Stimulated activated CD4-positive, alpha-beta T cell treated with anti-CD3 and anti-CD28 coated beads, TNF-alpha, amount 100 ng/mL, for 4 hours (primary cell): ENCODE data around the gene HABP2.

Experiments
- DNase-seq, 3 experiments: peaks; one replicate each; pipeline ENCODE4 v3.0.0-alpha.2; 2020; ENCODE audit warnings: low read depth in 3 of 3

HABP2 gene

GRCh38 chr10:113525713-113526112 lies 27.1 kb upstream of the HABP2 start:
- DNase-seq, result no peak

DNA sequence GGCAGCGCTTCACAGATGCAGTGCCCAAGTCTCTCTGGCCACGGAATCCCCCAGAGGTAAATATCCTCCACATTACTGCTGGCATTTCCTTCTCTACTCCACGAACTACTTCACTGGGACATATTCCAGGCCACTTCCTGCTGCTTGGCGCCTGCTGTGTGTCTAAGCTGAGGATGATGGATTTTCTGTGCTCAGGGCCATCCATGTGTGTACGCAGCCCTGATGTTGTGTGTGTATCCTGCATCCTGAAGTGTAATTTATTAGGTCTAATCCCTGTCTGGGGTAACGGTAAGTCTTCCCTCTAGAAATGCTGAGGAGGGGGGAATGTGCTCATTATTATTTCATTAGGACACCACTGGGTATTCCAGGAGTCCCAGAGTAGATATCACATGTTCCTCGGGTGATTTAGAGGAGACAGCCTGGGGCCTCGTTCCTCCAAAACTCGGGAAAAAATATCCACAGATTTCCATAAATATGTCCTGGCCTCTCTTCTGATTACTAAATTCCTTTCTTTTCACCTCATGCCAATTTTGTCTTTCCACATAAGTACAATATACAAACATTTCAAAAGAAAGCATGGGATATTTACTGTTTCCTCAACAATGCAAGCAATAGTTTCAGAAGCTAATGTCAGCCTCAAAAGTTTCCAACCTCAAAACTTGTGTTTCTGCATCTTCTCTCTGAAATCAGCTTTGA lies 25.5 kb upstream of the HABP2 start:
- DNase-seq, result no peak

- DNase-seq, result no peak
These were observed 24.0 kb upstream of the HABP2 start for GRCh38 chr10:113528876-113529275.

GRCh38 chr10:113529575-113529974 lies 23.3 kb upstream of the HABP2 start:
- no peak for DNase-seq

- DNase-seq, result no peak
These were observed 22.4 kb upstream of the HABP2 start for GRCh38 chr10:113530476-113530875.

DNA sequence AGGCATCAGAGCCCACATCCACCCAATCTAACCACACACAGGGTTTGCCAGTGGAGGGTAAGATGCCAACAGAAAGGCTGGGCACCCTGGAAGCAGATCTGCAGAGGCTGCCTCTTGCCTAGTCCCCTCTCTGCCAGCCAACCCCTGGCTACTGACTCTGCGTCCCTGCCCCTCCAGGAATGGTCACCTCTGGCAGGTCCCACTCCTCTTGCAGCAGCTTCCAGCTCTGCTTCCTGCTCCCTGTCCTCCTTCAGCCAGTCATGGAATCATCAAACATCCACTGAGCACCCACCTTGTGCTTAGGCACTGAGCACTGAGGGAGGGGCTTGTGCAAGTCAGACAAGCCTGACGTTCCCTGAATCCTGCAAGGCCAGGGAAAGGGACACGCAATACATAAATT lies 20.1 kb upstream of the HABP2 start:
- DNase-seq, result no peak

- DNase-seq, result no peak
These were observed 19.1 kb upstream of the HABP2 start for GRCh38 chr10:113533801-113534200.

- no peak for DNase-seq
These were observed 18.4 kb upstream of the HABP2 start for GRCh38 chr10:113534423-113534822.

- DNase-seq, result no peak
These were observed 15.2 kb upstream of the HABP2 start for GRCh38 chr10:113537672-113538071.

DNA sequence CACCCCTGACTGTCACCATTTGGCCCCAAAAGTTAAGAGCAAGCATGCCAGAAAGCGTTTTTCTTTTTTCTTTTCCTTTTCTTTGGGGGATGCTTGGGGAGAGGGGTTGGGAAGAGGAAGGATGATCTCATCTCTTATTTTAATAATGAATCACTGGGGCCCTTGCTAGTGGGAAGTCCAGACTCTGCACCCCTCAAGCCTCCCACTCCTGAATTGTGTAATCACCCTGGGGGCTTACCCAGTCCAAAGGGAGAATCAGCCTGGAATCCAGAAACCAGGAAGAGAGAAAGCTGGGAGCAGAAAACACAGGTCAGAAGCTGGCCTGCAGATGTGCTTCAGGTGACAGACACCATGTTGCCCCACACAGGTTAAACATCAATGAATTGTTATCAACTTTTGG lies 14.7 kb upstream of the HABP2 start:
- DNase-seq, result no peak

DNA sequence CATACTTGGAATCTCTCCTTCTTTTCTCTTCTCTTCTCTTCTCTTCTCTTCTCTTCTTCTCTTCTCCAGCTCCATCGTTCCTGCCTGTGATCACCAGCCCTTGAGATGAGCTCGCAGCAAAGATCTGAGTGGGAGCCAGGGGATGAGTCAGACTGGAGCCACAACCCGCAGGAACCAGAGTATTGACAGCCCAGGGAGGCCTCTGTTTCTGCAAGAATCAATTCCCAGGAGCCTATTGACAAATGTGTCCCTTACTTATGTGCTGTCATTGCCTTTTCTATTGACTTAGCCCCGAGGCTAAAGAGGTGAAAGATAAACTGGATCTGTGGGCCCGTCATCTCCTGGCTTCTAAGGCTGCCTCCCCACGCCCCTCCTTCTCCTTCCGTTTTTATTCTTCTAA lies 13.1 kb upstream of the HABP2 start:
- no peak for DNase-seq

DNA sequence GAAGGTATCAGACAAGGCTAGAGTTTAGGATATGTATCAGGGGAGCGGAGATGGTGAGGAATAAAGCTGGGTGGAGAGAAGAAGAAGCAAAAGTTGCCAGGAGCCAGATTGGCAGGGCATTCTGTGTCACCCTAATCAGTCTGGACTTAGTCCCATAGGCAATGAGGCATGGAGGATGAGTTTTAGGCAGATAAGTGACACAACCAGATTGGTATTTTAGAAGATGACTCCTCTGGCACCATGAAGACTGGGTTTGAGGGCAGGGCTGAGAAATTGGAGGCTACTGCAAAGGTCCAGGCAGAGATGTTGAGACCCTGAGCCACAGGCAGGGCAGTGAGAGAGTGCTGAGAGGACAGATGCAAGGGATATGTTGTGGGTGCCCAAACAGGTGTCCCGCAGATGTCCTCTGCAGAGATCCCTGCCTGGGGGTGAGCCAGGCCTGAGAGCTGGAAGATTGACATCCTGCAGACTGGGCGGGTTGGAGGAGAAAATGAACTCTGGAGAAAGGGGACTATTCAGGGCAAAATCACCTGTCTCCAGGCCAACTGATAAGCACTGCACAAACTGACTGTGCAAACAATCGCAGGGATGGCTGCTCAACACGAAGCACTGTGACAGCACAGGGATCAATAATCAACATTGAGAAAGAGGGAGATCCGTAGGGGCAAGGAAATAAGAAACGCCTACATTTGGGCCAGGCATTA lies 11.9 kb upstream of the HABP2 start:
- no peak for DNase-seq

DNA sequence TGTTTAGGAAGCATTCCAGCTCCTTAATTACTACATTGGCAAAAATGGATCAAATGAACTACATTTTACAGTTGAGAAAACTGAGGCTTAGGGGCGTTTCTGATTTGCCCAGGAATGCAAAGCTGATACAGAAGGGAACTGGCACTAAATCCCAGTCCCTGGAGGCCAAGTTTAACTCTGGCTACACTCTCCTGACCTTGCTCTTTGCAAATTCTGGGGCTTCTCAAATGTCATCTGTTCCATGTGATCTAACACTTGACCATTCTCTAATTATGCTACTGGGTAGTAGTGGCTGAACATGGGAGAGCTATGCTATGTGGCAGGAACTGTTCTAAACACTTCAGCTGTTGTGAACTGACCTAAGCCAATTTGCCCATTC lies 11.3 kb upstream of the HABP2 start:
- no peak for DNase-seq

- no peak for DNase-seq
These were observed 9.5 kb upstream of the HABP2 start for GRCh38 chr10:113543107-113543955.

DNA sequence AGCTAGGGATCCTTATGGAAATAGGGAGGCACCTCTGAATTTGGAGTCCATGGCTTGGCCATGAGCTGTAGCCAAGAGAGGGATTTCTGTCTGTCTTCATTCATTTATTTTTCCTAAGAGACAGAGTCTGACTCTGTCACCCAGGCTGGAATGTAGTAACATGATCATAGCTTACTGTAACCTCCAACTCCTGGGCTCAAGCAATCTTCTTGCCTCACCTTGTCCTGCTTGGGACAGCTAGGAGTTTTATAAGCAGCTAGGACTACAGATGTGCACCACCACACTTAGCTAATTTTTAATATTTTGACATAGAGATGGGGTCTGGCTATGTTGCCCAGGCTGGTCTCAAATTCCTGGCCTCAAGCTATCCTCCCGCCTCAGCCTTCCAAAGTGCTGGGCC lies 8.5 kb upstream of the HABP2 start:
- no peak for DNase-seq

DNA sequence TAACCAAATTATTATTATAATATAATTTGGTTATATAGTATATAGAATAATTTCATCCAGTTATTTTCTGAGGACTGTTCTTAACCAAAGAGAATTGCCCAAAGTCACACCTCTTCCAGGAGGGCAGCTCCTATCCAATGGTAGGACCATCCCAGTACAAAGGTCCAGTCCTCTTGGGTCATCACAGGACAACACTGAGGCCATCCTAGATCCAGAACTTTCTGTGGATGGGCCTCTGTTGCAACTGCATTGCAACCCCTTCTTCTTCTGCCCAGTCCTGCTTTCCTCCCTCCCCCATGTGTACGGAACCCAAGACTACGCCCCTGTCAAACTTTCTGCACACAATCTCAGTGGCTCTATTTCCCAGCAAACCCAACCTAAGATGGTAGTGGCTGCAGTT lies 5.4 kb upstream of the HABP2 start:
- no peak for DNase-seq

GRCh38 chr10:113549856-113550255 lies 3.0 kb upstream of the HABP2 start:
- DNase-seq, result no peak

DNA sequence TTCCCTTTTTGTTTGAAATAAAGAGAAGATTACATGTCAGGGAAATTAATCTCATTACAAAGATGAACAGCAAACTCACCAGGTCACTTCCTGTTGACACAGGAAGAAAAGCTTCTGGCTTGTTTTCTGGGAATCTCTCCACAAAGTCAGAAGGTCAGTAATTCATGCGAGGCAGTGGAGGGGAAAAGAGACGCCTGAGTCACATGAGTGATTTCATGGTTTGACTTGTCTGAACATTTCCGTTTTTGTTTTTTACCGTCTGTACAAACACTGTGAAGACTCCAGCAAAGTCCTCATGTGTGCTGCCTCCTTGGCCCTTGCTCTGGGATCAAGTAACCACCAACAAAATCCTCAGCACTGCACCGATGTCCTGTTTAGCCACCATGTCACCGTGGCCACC lies 2.5 kb upstream of the HABP2 start:
- no peak for DNase-seq

DNA sequence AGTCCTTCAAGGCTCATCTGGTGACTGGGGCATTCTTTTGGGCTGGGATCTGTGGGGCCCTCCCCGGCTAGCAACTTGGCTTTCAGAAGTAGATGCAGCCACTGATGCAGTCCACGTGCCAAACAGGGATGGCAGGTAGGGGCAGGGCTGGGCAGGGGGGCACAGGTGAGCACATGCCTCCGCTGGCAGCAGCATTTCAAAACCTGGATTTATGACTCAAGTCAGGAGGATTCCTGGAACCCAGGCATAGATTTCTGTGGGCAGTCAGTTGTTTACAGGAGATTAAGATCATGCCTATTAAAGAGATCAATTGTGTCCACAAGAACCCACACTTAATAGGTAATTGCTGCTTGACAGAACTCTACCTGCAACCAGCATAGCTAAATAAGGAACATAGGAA lies 839 bp upstream of the HABP2 start:
- no peak for DNase-seq

- no peak for DNase-seq
These were observed 296 bp downstream of the HABP2 start for GRCh38 chr10:113553149-113553548.

GRCh38 chr10:113554214-113554613 lies 1.4 kb downstream of the HABP2 start:
- no peak for DNase-seq

GRCh38 chr10:113555245-113555644 lies 2.4 kb downstream of the HABP2 start:
- DNase-seq, result no peak

GRCh38 chr10:113555751-113556150 lies 2.9 kb downstream of the HABP2 start:
- DNase-seq, result no peak
